Lung microvascular endothelial cell (primary cell): ENCODE results near the gene SLC52A1. TPM values are rescaled to one million over a fixed set of nuclear protein-coding genes. Genes with fewer than 3 reads are reported as not detected.
A peak's percentile ranks its signal among the peaks of the same experiment; 100 is the strongest.
"Not testable (repeated sequence)": the region's sequence is repeated elsewhere in the genome, so short reads cannot be mapped to it uniquely, and the experiment has no call there.

Experiments
- DNase-seq, 2 donors: peaks; one replicate each; pipeline versions ENCODE4 v3.0.0 to v3.0.0-alpha.2; 2010; ENCODE audit warnings: low read depth in 2 of 2
- total RNA-seq: library from RNA; depleted of rRNA; stranded (reverse); fragments of >200 nt; gene quantifications from 2 replicates; pipeline ENCODE4 v1.2.1, GENCODE V29; 2014

SLC52A1 gene
- total RNA-seq, 1 donor from 2014 or later: under 0.01 TPM

DNA sequence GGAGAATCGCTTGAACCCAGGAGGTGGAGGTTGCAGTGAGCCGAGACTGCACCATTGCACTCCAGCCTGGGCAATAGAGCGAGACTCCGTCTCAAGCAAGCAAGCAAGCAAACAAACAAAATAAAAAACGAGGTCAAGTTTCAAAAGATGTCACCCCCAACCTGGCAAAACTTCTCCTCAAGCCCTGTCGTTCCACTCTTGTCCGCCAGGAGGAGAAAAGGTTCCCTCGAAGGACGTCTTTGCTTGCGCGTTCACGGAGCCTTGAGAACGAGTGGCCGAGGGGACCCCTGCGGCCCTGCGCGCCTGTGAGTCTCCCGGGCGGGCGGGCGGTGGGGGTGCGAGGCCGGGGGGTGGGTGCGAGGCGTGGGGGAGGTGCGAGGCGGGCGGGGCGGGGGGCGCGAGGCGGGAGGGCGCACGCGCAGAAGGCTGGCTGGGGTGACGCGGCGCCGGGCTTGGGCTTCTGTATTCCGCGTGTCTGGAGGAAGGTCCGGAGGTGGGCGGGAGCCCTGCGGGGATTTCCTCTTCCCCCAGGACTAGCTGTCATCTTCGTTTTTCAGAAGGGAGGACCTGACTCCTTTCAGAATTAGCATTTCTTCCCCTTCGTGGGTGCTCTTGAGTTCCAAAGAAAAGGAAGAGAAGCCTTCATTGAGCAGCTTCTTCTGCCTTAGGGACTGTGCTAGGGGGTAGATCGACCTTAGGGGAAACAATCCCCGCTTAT lies 3.7 kb downstream of the SLC52A1 start:
- peak; percentile 58 to 74 for DNase-seq

DNA sequence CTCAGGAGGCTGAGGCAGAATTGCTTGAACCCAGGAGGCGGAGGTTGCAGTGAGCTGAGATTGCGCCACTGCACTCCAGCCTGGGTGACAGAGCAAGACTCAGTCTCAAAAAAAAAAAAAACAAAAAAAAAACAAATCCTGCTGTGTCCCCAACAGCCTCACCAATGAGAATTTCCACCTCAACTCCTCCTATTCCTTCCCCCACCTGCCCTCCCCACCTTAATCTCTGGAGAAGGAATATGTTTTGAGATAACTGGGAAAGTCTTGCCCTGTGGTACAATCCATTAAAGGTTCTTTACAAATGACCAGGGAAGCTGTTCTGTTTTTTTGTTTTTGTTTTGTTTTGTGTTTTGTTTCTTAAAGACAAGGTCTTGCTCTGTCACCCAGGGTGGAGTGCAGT lies 5.1 kb downstream of the SLC52A1 start:
- not testable (repeated sequence) for DNase-seq

DNA sequence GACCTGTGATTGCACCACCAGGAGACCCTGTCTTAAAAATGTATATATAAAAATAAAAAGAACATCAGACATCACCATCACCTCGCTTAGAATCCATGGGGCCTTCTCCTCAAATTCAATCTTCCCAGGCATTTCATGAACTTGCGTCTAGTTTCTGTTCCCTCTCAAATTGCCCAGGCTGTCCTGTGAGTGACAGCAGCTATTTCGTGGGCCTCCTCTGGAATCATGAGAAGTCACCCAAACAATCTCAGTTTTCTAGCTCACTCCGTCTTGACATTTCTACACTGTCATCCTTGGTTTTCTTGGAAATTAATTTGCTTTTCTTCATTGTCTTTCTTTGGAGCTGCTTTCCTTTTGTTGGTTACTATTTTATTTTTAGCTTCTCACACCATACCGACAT lies 7.3 kb downstream of the SLC52A1 start:
- no peak for DNase-seq

DNA sequence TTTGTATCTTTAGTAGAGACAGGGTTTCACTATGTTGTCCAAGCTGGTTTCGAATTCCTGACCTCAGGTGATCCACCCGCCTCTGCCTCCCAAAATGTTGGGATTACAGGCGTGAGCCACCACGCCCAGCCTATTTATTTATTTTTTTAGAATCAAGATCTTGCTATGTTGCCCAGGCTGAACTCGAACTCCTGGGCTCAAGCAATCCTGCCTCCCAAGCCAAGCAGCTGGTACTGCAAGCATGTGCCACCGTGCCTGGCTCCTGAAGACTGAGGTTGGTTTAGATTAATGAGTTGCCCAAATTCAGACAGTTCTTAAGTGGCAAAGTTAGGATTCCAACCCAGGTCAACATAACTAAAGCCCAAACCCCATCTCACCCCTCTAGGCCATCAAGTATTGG lies 7.9 kb downstream of the SLC52A1 start:
- no peak for DNase-seq

DNA sequence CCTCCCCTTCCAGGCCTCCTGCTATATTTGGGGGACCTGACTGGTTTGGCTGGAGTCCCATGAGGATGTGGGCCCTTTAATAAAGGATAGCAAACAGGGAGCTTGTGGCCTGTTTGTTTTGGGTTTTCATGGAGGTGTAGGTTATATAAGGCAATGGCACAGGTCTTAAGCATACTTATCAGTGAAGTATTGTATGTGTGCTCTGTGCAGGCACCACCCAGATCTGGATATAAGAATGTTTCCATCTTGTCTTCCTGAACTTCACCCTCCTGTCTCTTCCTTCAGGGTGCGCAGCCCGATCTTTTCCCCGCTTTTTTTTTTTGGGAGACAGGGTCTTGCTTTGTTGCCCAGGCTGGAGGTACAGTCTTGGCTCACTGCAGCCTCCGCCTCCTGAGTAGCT lies 10.6 kb downstream of the SLC52A1 start:
- DNase-seq: no peak

DNA sequence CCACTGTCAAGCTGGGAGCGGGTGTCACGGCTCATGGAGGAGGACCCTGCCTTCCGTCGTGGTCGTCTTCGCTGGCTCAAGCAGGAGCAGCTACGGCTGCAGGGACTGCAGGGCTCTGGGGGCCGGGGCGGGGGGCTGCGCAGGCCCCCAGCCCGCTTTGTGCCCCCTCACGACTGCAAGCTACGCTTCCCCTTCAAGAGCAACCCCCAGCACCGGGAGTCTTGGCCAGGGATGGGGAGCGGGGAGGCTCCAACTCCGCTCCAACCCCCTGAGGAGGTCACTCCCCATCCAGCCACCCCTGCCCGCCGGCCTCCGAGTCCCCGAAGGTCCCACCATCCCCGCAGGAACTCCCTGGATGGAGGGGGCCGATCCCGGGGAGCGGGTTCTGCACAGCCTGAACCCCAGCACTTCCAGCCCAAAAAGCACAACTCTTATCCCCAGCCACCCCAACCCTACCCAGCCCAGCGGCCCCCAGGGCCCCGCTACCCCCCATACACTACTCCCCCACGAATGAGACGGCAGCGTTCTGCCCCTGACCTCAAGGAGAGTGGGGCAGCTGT lies 11.6 kb downstream of the SLC52A1 start:
- no peak for DNase-seq

DNA sequence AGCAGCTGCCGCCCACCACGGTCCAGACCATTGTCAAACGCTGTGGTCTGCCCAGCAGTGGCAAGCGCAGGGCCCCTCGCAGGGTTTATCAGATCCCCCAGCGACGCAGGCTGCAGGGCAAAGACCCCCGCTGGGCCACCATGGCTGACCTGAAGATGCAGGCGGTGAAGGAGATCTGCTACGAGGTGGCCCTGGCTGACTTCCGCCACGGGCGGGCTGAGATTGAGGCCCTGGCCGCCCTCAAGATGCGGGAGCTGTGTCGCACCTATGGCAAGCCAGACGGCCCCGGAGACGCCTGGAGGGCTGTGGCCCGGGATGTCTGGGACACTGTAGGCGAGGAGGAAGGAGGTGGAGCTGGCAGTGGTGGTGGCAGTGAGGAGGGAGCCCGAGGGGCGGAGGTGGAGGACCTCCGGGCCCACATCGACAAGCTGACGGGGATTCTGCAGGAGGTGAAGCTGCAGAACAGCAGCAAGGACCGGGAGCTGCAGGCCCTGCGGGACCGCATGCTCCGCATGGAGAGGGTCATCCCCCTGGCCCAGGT lies 13.0 kb downstream of the SLC52A1 start:
- DNase-seq: no peak

DNA sequence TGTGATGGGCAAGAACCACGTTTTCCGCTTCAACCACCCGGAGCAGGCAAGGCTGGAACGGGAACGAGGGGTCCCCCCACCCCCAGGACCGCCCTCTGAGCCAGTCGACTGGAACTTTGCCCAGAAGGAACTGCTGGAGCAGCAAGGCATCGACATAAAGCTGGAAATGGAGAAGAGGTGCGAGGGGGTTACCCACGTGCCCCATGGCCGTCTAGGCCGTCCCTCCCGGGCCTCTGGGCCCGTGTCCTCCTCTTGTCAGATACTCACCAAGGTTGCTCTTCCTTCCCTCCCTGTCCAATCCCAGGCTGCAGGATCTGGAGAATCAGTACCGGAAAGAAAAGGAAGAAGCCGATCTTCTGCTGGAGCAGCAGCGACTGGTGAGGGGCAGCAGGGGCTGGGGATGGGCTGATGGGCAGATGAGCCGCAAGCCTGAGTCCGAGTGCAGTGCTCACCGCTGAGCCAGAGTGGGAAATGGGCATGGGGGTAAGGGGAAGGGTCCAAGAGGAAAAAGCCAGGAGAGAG lies 14.7 kb downstream of the SLC52A1 start:
- DNase-seq: no peak

DNA sequence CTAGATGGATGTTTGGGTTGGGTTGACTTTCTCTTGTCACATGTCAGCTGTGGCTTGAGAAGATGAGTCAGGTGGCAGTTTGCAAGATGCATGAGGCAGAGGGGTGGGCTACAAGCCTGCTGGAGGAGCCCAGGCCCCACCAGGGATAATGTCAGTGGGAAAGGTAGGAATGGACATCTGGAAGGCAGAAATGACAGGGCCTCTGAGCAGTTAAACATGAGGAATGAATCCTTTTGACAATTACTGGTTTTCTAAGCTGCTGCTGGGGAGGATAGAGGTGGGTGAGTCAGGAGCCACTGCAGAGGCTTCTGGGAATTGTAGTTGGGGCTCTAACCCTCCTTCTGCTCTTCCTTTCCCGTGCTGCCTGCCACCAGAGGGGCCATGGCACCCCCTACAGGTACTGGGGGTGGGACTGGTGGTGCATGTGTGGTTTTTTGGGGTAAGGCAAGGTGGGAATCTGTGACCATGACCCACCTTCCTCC lies 15.7 kb downstream of the SLC52A1 start:
- DNase-seq: no peak

DNA sequence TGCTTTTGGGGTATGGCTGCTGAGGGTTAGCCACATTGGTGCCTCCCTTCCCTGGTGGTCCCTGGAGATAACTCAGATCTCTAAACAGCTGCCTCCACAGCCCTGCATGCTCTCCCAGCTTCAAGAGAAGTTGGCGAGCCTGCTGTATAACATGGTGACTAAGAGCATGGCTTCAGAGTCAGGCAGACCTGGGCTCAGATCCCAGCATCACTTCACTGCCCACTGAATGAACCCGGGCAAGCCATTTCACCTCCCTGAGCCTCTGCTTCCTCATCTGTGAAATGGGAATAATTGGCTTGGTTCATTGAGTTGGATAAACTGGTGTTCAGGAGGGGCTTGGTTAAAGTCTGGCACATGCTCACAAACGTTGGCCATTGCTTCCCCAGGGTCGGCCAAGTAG lies 20.9 kb downstream of the SLC52A1 start:
- no peak for DNase-seq

DNA sequence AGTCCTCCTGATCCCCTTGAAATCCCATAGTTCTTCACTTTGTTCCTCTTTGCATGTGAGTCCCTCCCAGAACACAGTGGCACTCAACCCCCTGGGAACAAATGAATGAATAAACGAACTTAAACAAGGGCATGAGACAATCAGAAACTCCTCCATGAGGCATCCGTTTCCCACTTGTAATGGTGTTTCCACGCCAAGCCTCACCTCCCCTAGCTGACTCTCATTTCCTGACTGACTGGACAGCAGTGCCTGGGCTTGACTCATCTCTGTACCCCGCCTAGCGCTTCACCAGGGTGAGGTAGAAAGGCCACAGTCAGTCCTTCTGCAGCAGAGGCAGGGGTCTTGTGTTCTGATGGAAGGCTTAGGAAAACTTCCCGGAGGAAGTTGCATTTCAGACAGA lies 23.3 kb downstream of the SLC52A1 start:
- DNase-seq: peak; percentile 90 to 92

DNA sequence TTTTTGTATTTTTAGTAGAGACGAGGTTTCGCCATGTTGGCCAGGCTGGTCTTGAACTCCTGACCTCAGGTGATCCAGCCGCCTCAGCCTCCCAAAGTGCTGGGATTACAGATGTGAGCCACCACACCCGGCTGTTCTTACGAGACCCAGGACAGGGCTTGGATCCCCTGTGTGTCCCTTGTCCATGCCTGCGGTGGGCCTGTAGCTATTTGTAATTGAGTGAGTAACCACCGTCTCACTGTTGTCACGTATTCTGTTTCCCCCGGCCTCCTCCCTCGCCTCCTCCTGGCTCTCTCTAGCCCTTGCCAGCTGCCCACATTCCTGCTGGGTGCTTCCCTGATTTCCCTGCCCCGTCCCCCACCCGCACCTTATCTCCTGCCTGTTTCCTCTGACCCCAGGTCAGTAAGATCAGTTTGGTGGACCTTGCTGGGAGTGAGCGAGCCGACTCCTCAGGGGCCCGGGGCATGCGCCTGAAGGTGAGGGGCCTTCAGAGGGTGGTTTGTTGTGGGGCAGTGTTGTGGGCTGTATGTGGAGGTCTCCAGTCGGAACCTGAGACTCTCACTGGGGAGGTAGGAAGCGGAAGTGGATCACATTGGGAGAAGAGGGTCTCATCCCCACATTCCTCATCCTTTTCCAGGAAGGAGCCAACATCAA lies 31.9 kb downstream of the SLC52A1 start:
- DNase-seq: no peak

DNA sequence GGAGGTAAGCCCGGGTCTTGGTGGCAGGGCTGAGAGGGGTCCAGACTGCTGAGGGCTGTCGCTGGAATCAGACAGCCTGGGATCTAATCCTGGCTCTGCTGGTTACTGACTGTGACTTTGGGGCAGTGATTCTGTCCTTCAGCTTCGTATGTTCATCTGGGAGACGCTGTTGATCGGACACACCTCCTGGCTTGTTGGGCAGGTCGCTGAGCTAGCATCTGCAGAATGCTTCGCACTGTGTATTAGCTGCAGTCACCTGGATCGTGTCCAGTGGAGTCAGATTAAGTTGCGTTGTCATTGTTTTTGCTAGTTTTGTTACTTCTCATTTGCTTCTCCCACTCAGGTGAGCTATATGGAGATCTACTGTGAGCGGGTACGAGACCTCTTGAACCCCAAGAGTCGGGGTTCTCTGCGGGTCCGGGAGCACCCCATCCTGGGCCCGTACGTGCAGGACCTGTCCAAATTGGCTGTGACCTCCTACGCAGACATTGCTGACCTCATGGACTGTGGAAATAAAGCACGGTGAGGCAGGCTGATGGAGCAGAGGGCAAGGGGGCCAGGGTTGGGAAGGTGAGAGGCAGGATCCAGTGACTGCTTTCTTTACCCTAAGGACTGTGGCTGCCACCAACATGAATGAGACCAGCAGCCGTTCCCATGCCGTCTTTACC lies 33.0 kb downstream of the SLC52A1 start:
- no peak for DNase-seq

DNA sequence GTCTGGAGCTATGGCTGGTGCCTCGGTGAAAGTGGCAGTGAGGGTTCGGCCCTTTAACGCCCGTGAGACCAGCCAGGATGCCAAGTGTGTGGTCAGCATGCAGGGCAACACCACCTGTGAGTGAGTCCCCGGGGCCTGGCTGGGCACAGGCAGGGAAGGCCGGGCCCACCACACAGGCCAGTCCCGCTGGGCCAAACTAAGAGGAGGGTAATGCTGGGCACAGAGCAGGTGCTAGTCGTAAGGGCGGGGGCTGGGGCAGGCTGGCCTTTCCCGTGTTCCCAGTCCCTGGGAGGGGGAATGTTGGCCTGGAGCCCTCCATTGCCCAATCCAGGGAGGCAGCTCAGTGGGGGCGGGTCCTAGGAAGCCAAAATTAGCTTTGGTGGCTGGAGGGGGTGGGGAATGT lies 35.0 kb downstream of the SLC52A1 start:
- peak in 1 of 2 donors; percentile 44 for DNase-seq

DNA sequence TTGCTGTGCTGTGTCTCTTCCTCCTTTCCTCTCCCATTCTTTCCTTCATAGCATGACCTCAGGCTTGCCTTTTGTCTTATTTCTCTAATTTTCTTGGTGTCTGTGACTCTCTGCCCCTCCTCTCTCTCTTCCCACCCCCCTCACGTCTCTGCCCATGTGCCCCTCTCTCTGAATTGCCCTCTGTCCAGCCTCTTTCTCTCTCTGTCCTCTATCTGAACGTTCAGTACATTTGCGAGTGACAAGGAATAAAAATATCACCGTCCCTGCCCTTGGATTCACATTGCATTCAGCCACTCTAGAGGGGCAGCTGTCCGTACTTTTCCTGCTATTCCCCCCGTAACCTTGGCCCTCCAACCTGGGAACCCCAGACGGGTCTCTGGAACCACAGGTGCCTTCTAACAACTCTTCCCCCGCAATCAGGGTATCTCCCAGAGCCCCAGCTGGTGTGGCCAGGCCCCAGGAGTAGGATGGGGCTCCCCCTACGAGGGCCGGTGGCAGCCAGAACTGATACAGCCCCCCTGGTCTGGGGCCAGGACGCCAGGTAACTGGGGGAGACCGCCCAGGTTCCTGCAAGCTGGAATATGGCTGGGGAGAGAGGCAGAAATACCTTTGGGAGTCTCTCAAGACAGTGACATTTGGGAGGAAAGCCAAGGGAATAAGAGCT lies 35.7 kb downstream of the SLC52A1 start:
- no peak for DNase-seq

DNA sequence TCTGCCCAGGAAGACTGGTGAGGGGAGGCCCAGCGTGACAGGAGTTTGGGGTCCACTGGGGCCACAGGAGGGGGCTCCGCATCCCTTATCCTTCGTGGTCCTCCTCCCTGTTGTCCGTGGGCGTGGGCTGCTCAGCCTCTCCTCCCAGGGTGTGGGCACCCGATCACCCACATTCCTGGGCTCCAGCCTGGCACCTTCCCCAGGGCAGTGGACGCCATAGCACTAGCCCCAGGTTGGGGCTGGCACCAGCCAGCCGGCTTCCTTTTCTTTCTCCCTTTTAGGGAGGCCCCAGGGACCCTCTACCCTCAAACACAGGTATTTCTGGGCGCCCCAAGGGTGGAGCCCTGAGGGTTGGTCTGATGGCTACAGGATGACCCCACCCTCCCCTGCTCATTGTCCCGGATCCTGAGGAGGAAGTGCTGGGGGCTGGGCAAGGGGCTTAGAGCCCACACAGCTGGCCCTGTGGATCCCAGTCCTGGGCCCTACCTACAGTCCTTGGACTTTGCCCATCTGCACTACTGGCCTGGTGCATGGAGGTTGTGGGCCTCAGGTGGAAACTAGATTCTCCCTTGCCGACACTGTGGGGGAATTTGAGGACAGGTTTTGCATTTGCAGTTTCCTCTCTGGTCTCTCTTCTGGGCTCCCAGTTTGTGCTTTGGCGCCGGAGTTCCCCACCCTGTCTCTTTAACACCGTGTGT lies 36.3 kb downstream of the SLC52A1 start:
- DNase-seq: peak in 1 of 2 donors; percentile 12

DNA sequence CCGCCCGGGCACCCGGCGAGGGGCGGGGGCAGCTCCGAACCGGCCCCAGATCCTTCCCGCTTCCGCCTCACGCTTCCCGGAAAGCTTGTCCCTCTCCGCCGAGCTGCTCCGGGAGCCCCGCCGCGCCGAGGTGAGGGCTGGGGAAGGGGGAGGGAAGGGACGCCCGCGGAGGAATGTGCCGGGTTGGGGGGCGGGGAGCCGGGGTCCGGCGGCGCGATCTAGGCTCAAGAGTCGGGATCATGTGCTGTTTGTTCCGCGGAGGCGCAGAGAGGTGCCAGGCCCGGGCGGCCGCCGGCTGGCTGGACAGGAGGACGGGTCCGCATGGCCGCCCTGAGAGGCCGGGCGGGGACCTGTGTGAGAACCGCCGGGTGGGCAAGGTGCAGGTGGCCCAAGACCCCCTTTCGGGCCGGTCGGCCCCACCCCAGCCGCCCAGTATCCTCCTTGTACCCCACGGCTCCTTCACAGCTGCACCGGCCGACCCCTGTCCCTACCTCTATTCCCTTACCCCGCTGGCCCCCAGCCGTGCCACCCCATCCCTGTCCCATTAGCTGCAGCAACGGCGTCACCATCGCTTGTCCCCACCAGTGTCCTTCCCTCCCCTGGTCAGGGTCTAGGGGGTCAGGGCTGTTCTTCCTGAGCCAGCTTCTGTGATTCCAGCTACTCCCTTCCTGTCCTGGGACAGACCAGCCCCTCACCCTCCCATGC lies 37.0 kb downstream of the SLC52A1 start:
- DNase-seq: peak; percentile 33 to 42

DNA sequence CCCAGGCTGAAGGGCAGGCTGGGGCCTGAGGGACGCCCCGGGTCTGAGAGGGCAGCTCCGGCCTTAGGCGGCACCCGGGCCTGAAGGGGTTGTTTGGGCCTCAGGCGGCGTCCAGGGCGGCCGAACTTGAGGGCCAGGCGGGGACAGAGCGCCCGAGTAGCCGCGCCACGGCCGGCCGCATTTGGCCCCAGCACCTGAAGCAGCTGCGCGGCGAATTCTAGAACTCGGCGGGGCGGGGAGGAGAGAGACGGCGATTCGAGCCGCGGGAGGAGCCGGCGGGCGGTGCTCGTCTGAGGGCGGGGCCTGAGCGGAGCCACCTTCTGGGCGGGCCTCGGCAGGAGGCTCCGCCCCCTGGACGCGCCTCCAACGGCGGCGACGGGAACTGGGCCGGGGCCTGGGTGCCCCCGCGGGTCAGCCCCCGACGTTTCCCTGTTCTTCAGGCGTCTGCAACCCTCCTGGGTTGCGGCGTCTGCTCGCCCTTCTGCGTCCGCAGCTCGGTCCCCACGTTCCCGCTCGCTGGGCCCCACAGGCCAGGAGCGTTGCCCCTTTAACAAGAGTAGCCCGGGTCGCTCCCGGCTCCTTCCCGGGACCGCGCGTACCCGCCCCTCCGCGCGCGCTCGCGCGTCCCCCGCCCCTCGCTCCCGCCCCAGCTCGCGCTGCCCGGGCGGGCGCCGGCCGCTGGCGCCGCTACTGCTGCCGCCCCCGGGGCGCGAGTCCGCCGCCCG lies 37.8 kb downstream of the SLC52A1 start, which contains the start of the genes INCA1 and KIF1C:
INCA1 (minus strand) TSS at position 221 of the 725 bp plus-strand sequence. CDS start 3,085 bp downstream, outside the sequence.
KIF1C (plus strand) TSS at position 649 of the 725 bp plus-strand sequence. CDS start 2,297 bp downstream, outside the sequence.
- peak; percentile 89 for DNase-seq

DNA sequence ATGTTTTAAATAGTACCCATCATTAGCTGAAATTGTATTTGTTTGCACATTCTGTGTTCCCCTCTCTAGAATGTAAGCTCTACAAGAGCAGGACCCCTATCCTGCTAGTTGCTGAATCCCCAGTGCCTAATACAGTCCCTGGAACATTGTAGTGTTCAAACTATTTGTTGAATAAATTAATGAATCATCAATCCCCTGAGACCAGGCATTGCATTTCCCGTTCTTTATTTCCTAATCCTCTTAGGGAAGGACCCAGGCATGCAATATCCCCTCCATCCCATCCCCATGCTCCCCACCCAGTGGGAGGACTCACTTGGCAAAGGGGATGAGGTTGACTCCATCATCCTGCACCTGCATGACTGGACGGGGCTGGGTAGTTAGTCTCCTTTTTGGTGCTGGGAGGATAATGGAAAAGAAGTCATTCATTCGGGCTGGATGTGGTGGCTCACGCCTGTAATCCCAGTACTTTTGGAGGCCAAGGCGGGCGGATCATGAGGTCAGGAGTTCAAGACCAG lies 41.1 kb downstream of the SLC52A1 start:
- no peak for DNase-seq
